GM06990 (cell line): ENCODE measurements around the gene RHBDL3.
"Not testable (repeated sequence)": the region's sequence is repeated elsewhere in the genome, so short reads cannot be mapped to it uniquely, and the experiment has no call there.

Experiments
- DNase-seq: peaks from one replicate; pipeline ENCODE4 v3.0.0-alpha.2; 2011; ENCODE audit not compliant: insufficient read length; ENCODE audit errors: extremely low read depth
- H3K27me3 ChIP-seq: replicated peaks from 2 replicates; pipeline ENCODE4 v1.6.0; 2011; ENCODE audit warnings: low read length; ENCODE audit not compliant: control insufficient read depth, insufficient read depth
- H3K36me3 ChIP-seq: 2 replicates; pipeline ENCODE4 v1.5.1; 2011; ENCODE audit warnings: low read length; ENCODE audit not compliant: control insufficient read depth, insufficient read depth
- H3K4me3 ChIP-seq: replicated peaks from 2 replicates; pipeline ENCODE4 v1.5.1; 2011; ENCODE audit warnings: low read depth, mild to moderate bottlenecking, control low read depth, low read length
- CTCF ChIP-seq: IDR thresholded peaks from 2 replicates; pipeline ENCODE4 v1.5.1; 2011; ENCODE audit warnings: low read length, control low read depth, mild to moderate bottlenecking, inconsistent platforms; ENCODE audit not compliant: insufficient read depth, poor library complexity, severe bottlenecking

The RHBDL3 gene

GRCh38 chr17:32319548-32319905 lies 53.9 kb downstream of the RHBDL3 start:
- H3K36me3 ChIP-seq: no peaks in the 10 kb centered on the region
- peak overlapping the region; percentile 41 for H3K4me3 ChIP-seq
- peak; percentile 75 for DNase-seq
- H3K27me3 ChIP-seq: no peaks in the 10 kb centered on the region; the same call in 1 of the 2 replicates
- TF ChIP-seq CTCF: peak; percentile 98

GRCh38 chr17:32320080-32320479 lies 54.4 kb downstream of the RHBDL3 start:
- DNase-seq, H3K27me3 ChIP-seq: not testable (repeated sequence)

GRCh38 chr17:32320847-32321246 lies 55.2 kb downstream of the RHBDL3 start:
- no peak overlapping the region for H3K4me3 ChIP-seq
- DNase-seq: no peak
- no peaks in the 10 kb centered on the region for H3K27me3 ChIP-seq
- no peaks in the 10 kb centered on the region for H3K36me3 ChIP-seq
- no peak for TF ChIP-seq CTCF

More at GRCh38 chr17:32320080-32320479, 54.4 kb downstream of the RHBDL3 start:
- H3K4me3 ChIP-seq, H3K36me3 ChIP-seq: not testable (repeated sequence)

GRCh38 chr17:32323046-32323445 lies 57.4 kb downstream of the RHBDL3 start:
- no peak for DNase-seq
- Histone ChIP-seq H3K27me3 (no peaks in the 10 kb centered on the region), H3K4me3 (no peak overlapping the region), H3K36me3 (no peaks in the 10 kb centered on the region)
- TF ChIP-seq CTCF: no peak

- peak; percentile 22 for DNase-seq
- no peaks in the 10 kb centered on the region for H3K27me3 ChIP-seq
- no peak for TF ChIP-seq CTCF
- H3K36me3 ChIP-seq: no peaks in the 10 kb centered on the region
- no peak overlapping the region for H3K4me3 ChIP-seq
Observed at GRCh38 chr17:32323811-32324491, 58.3 kb downstream of the RHBDL3 start.

GRCh38 chr17:32327911-32328310 lies 62.3 kb downstream of the RHBDL3 start:
- Histone ChIP-seq H3K27me3 (no peaks in the 10 kb centered on the region), H3K36me3 (no peaks in the 10 kb centered on the region), H3K4me3 (no peak overlapping the region)
- no peak for TF ChIP-seq CTCF
- no peak for DNase-seq
